Embryonic facial prominence (tissue), 1 donor: ENCODE measurements around the gene GGCX.
"Not testable (repeated sequence)": the region's sequence is repeated elsewhere in the genome, so short reads cannot be mapped to it uniquely, and the experiment has no call there.

Experiments used
- DNase-seq: peaks from one replicate; pipeline ENCODE4 v3.0.0-alpha.2; 2016; ENCODE audit errors: extremely low spot score

The GGCX gene

DNA sequence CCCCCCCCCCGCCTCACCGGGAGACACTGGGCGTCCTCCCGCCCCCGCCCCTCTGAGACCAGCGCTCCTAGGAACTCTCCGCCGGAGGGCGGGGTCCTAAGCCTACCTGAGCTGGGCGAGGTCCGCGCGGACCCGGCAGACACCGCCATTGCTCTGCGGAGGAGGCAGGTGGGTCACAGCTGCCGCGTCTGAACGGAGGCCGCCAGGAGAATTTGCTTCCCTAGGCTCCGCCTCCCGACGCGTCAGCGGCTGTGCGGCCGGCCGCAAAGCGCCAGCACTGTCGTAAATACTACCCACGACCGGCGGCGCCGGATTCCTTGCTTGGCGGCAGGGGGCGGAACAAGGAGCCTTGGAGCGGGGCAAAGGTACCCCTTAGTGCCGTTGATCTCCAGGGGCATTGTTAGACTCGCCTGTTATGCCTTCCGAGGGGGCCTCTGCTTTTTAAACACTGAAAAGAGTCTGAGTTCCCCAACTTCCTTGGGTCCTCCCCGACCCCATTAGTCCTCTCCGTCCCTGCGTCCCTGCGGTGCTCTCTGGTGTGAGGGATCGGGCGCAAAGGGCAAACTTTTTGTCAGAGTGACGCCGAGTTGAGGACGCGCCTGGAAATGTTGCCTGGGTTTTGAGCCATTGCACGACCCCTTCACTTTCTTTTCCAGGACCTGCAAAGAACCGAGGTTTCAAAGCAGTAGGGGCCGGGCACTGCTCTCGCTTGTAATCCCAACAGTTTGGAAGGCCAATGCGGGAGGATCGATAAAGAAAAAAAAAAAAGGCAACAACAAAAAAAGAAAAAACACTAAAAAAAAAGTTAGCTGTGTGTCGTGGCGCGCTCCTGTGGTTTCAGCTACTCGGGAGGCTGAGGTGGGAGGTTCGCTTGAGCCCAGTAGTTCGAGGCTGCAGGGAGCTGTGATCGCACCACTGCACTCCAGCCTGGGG is at the start of gene GGCX:
Gene GGCX, minus strand, starts transcription at position 214 of the 933 bp plus-strand sequence. Its CDS starts 65 bp downstream, at position 149.
- DNase-seq: peak; percentile 90

- no peak for DNase-seq
Observed at GRCh38 chr2:85607268-85608215, 46.2 kb upstream of the GGCX start.

- DNase-seq: no peak
Observed at GRCh38 chr2:85606116-85606455, 44.8 kb upstream of the GGCX start.

DNA sequence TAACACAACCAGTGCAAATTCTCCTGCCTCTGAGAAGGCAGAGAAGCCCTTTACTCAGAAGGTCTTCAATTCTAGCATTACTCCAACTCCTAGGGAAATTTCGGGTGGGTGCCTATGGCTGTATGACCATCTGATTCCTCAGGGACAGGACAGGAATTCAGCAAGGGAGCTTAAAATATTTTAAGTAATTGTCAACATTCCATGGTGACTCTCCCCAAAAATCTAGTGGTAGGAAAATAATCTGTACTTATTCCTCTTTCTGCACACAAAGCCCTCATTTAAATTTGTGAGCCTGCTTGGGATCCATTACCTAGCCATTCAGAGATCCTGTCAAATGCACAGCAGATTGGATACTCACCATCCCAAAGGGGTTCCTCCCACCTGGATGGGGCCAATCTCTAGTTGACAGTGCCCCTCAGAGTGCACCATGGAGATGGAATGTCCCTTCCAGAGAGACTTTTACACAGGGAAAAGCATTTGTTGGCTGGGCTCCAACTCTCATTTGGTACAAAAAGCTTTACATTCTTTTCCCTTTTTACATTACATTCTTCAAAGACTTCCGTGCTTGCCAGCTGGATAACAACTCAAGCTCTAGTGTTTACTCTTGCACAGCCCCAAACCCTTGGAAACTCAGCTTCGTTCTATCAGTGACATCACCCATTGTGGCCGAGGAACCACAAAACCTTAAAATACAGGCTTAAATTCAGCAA is 44.3 kb upstream of the GGCX start:
- DNase-seq: peak; percentile 58

GRCh38 chr2:85604568-85605339 is 43.5 kb upstream of the GGCX start:
- no peak for DNase-seq

DNA sequence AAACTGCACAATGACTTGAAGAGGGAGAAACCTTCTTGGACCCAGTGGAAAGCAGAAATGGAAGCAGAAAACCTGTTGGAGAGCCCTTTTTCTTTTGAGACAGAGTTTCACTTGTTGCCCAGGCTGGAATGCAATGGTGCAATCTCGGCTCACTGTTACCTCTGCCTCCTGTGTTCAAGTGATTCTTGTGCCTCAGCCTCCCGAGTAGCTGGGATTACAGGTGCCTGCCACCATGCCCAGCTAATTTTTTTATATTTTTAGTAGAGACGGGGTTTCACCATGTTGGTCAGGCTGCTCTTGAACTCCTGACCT is 42.8 kb upstream of the GGCX start:
- DNase-seq: not testable (repeated sequence)

- peak; percentile 50 for DNase-seq
Observed at GRCh38 chr2:85602476-85603234, 41.4 kb upstream of the GGCX start, which contains the start of gene TMEM150A. TMEM150A (minus strand) TSS chr2:85602698; CDS start chr2:85601948, 750 bp downstream.

GRCh38 chr2:85601771-85602475 is 40.6 kb upstream of the GGCX start:
- DNase-seq: no peak

DNA sequence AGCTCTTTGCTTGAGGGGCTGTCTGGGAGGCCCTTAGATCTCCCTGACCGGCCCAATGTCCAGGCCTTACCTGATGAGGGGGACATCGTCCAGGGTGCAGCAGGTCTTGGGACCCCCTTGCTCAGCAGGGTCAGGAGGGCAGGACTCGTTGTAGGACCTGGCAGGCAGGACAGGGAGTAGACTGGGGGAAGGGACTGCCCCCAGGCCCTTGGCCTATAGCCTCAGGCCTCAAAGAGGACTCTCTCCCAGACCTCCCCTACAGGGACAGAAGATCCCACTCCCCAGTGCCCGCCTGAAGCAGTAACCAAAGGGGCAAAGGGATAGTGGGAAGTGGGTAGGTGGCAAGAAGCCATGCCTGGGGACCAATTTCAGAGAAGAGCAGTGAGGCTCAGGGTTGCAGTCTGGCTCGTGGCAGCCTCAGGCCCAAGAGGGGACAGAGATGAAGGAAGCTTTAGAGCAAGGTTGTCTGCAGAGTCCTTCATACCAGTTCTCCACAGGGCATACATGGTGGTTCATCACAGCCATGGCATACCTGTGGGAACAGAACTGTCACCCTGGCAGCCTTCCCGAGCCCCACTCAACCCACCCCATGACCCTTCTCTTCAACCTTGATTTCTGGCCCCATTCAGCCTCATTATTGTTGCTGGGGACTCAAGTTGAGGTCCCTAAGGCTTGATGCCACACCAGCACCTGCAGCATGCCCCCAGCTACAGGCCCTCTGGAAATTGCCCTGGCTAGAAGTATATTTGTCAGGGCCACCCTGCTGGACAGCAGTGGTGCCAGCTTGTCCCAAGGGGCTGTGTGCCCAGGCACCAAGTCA is 39.9 kb upstream of the GGCX start:
- no peak for DNase-seq

GRCh38 chr2:85600235-85600575 is 38.9 kb upstream of the GGCX start:
- DNase-seq: no peak

GRCh38 chr2:85599468-85600234 is 38.4 kb upstream of the GGCX start:
- DNase-seq: no peak

DNA sequence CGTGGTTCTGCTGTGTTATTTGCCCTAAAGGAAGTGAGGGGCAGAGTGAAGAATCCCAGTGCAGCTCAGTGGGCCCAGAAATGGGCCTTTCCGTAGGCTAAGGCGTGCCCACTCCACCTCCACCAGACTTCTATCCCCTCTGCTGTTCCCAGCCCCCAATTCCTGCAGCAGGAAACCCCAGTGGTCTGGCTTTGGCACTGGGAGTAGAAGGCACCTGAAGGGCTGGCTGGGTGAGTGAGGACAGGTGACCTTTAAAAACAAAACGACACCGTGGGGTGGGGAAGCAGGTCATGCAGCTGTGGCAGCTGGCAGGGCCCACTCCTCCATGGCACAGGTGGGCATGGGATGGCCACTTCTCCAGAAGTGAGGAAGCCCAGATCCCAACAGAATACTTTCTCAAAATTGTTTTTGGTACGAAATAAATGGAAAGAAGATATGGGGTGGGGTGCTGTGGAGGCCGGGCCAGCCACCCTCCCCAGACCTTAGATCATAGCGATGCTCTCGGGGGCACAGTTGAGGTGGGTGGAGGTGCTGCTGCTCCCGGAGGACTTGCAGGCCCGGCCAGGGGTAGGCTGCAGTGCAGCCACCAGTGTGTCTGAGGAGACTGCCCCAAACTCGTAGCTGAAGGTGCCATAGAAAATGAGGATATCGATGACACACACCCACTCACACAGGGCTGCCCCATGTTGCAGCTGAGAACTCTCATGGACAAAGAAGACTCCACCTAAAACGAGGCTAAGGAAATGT is 37.5 kb upstream of the GGCX start:
- no peak for DNase-seq

DNA sequence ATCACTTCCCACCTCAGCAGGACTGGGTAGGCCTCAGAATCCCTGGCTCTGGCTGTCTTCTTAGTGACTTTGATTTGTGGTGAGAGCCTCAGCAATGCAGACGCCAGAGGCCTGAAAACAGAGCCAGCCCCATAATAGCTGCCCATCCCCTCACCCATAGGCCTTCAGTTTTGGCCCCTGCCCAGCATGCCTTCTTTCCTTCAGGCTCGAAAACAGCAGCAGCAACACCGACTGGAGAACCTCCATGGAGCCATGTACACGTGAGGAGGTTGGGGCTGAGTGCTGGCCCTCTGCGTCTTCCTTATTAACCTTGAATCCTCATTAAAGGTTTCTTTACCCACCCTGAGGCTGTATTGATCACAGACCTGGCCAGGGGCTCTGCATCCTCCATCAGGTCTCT is 35.9 kb upstream of the GGCX start:
- DNase-seq: no peak

GRCh38 chr2:85596486-85597143 is 35.3 kb upstream of the GGCX start:
- no peak for DNase-seq

- no peak for DNase-seq
Observed at GRCh38 chr2:85596026-85596333, 34.7 kb upstream of the GGCX start.

- peak; percentile 97 for DNase-seq
Observed at GRCh38 chr2:85595301-85596025, 34.2 kb upstream of the GGCX start, which contains the start of gene RNF181. RNF181 (plus strand) TSS chr2:85595745; CDS start chr2:85595764, 19 bp downstream.
